ENCODE data around the gene SURF6.

DNA sequence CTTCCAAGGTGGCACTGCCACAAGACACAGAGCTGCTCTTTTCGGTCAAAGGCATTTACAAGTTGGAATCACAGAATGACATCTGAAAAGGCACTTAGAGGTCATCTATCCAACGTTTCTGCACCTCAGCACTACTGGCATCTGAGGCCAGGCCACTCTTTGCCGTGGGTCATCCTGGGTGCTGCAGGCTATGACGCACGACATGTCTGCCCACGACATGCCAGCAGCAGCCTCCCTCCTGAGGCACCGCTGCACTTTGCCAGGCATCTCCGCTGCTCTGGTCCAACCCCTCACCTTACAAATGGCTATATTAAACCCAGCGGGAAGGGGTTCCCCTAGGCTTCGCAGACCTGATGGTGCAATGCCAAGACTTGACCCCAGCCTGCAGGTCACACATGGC lies 31.8 kb upstream of the SURF6 start:
- TF ChIP-seq, protein P1, sequence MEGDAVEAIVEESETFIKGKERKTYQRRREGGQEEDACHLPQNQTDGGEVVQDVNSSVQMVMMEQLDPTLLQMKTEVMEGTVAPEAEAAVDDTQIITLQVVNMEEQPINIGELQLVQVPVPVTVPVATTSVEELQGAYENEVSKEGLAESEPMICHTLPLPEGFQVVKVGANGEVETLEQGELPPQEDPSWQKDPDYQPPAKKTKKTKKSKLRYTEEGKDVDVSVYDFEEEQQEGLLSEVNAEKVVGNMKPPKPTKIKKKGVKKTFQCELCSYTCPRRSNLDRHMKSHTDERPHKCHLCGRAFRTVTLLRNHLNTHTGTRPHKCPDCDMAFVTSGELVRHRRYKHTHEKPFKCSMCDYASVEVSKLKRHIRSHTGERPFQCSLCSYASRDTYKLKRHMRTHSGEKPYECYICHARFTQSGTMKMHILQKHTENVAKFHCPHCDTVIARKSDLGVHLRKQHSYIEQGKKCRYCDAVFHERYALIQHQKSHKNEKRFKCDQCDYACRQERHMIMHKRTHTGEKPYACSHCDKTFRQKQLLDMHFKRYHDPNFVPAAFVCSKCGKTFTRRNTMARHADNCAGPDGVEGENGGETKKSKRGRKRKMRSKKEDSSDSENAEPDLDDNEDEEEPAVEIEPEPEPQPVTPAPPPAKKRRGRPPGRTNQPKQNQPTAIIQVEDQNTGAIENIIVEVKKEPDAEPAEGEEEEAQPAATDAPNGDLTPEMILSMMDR (IDR thresholded peaks at IDR 0.05), result no peak
- no peak for TF ChIP-seq POLR2A (IDR thresholded peaks at IDR 0.05)
